Measurements from ENCODE around the gene CCBE1. TPM values are rescaled to one million over a fixed set of nuclear protein-coding genes. Genes with fewer than 3 reads are reported as not detected.

The CCBE1 gene
- polyA plus RNA-seq, 1 donor from 2014 or later, result 0.19 TPM

DNA sequence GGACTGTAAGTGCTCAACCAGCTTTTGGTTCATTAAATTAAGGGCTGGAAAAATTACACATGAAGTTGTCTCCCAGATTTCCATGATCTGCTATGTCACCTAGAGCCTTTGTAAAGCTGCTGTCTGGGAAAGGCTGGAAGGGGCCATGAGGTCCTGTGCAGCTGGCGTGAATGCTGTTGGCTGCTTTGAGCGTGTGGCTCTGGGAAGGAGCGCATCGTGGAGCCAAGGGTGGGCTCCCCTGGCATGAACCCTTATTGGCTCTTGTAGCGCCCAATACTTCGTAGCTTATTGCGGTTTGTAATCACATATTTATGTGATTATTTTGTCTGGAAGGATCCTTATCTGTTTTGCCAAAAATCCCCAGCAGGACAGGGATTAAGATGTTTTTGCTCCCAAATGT is 267.6 kb downstream of the CCBE1 start:
- no peaks in the 10 kb centered on the region for H3K79me2 ChIP-seq (replicated peaks; ENCODE audit: insufficient read depth, low read length)
- no peak overlapping the region for H3K4me2 ChIP-seq (ENCODE audit: low read length)
- no peaks in the 10 kb centered on the region for H3F3A ChIP-seq (ENCODE audit: insufficient read depth, low read length, poor library complexity, severe bottlenecking)
- no peaks in the 10 kb centered on the region for H3K9me2 ChIP-seq (ENCODE audit: insufficient read depth, low read length)
- no peaks in the 10 kb centered on the region for H3K36me3 ChIP-seq (ENCODE audit: insufficient read depth, low read length)
- no peaks in the 10 kb centered on the region for H4K20me1 ChIP-seq (ENCODE audit: insufficient read depth)
- no peaks in the 10 kb centered on the region for H3K9me3 ChIP-seq (ENCODE audit: low read length)
- H3K4me3 ChIP-seq (ENCODE audit: low read length), result no peak overlapping the region
- H3K27me3 ChIP-seq (ENCODE audit: insufficient read depth, low read depth, low read length), result no peaks in the 10 kb centered on the region
- H3K27ac ChIP-seq (ENCODE audit: low read length), result no peak overlapping the region
- no peak overlapping the region for H2AFZ ChIP-seq (ENCODE audit: low read depth, low read length)
- TF ChIP-seq TAF1 (IDR thresholded peaks at IDR 0.05; ENCODE audit: low read depth), result no peak
- no peak for TF ChIP-seq EZH2 (IDR thresholded peaks at IDR 0.05; ENCODE audit: borderline replicate concordance, insufficient read depth, low read length, poor library complexity, severe bottlenecking)
- TF ChIP-seq, protein P1, sequence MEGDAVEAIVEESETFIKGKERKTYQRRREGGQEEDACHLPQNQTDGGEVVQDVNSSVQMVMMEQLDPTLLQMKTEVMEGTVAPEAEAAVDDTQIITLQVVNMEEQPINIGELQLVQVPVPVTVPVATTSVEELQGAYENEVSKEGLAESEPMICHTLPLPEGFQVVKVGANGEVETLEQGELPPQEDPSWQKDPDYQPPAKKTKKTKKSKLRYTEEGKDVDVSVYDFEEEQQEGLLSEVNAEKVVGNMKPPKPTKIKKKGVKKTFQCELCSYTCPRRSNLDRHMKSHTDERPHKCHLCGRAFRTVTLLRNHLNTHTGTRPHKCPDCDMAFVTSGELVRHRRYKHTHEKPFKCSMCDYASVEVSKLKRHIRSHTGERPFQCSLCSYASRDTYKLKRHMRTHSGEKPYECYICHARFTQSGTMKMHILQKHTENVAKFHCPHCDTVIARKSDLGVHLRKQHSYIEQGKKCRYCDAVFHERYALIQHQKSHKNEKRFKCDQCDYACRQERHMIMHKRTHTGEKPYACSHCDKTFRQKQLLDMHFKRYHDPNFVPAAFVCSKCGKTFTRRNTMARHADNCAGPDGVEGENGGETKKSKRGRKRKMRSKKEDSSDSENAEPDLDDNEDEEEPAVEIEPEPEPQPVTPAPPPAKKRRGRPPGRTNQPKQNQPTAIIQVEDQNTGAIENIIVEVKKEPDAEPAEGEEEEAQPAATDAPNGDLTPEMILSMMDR (IDR thresholded peaks at IDR 0.05; ENCODE audit: poor library complexity, severe bottlenecking), result no peak
- no peak for TF ChIP-seq REST (IDR thresholded peaks at IDR 0.05; ENCODE audit: borderline replicate concordance)
- TF ChIP-seq EP300 (conservative IDR thresholded peaks at IDR 0.05; ENCODE audit: poor library complexity, severe bottlenecking), result no peak
- no peak for TF ChIP-seq MXI1 (conservative IDR thresholded peaks at IDR 0.05; ENCODE audit: poor library complexity, severe bottlenecking)
- TF ChIP-seq POLR2AphosphoS5 (IDR thresholded peaks at IDR 0.05), result no peak
- TF ChIP-seq SMC3 (conservative IDR thresholded peaks at IDR 0.05; ENCODE audit: poor library complexity), result no peak
- H3K9ac ChIP-seq (ENCODE audit: low read length), result no peak overlapping the region

- H3K79me2 ChIP-seq (replicated peaks; ENCODE audit: insufficient read depth, low read length), result no peaks in the 10 kb centered on the region
- TF ChIP-seq RAD21 (conservative IDR thresholded peaks at IDR 0.05), result no peak
- TF ChIP-seq SMC3 (conservative IDR thresholded peaks at IDR 0.05; ENCODE audit: poor library complexity), result no peak
- no peak for TF ChIP-seq MXI1 (conservative IDR thresholded peaks at IDR 0.05; ENCODE audit: poor library complexity, severe bottlenecking)
- TF ChIP-seq REST (IDR thresholded peaks at IDR 0.05; ENCODE audit: borderline replicate concordance), result no peak
- TF ChIP-seq TAF1 (IDR thresholded peaks at IDR 0.05; ENCODE audit: low read depth), result no peak
- TF ChIP-seq POLR2AphosphoS5 (IDR thresholded peaks at IDR 0.05), result no peak
- TF ChIP-seq, protein P1 (IDR thresholded peaks at IDR 0.05; ENCODE audit: poor library complexity, severe bottlenecking), result no peak
- no peak for TF ChIP-seq EZH2 (IDR thresholded peaks at IDR 0.05; ENCODE audit: borderline replicate concordance, insufficient read depth, low read length, poor library complexity, severe bottlenecking)
- TF ChIP-seq EP300 (conservative IDR thresholded peaks at IDR 0.05; ENCODE audit: poor library complexity, severe bottlenecking), result no peak
- H3K9me3 ChIP-seq (ENCODE audit: low read length), result no peaks in the 10 kb centered on the region
- H4K20me1 ChIP-seq (ENCODE audit: insufficient read depth), result no peaks in the 10 kb centered on the region
- no peak overlapping the region for H2AFZ ChIP-seq (ENCODE audit: low read depth, low read length)
- no peak overlapping the region for H3K4me2 ChIP-seq (ENCODE audit: low read length)
- H3K4me3 ChIP-seq (ENCODE audit: low read length), result no peak overlapping the region
- H3K9ac ChIP-seq (ENCODE audit: low read length), result no peak overlapping the region
- H3K27ac ChIP-seq (ENCODE audit: low read length), result no peak overlapping the region
- no peaks in the 10 kb centered on the region for H3K9me2 ChIP-seq (ENCODE audit: insufficient read depth, low read length)
- no peaks in the 10 kb centered on the region for H3K36me3 ChIP-seq (ENCODE audit: insufficient read depth, low read length)
- no peaks in the 10 kb centered on the region for H3K27me3 ChIP-seq (ENCODE audit: insufficient read depth, low read depth, low read length)
- no peaks in the 10 kb centered on the region for H3F3A ChIP-seq (ENCODE audit: insufficient read depth, low read length, poor library complexity, severe bottlenecking)
Measured at GRCh38 chr18:59428018-59428417, 269.2 kb downstream of the CCBE1 start.
